NCI-H2227 (cell line): ENCODE results near the gene ZNF777.

Source experiments
- DNase-seq: peaks from one replicate; lab custom pipeline; 2025; ENCODE audit not compliant: unreplicated experiment; lab: John Stamatoyannopoulos, UW

ZNF777 gene

GRCh38 chr7:149477494-149478443 is 16.9 kb upstream of the ZNF777 start:
- no peak for DNase-seq

- no peak for DNase-seq
These were observed 15.9 kb upstream of the ZNF777 start for GRCh38 chr7:149476791-149477190.

DNA sequence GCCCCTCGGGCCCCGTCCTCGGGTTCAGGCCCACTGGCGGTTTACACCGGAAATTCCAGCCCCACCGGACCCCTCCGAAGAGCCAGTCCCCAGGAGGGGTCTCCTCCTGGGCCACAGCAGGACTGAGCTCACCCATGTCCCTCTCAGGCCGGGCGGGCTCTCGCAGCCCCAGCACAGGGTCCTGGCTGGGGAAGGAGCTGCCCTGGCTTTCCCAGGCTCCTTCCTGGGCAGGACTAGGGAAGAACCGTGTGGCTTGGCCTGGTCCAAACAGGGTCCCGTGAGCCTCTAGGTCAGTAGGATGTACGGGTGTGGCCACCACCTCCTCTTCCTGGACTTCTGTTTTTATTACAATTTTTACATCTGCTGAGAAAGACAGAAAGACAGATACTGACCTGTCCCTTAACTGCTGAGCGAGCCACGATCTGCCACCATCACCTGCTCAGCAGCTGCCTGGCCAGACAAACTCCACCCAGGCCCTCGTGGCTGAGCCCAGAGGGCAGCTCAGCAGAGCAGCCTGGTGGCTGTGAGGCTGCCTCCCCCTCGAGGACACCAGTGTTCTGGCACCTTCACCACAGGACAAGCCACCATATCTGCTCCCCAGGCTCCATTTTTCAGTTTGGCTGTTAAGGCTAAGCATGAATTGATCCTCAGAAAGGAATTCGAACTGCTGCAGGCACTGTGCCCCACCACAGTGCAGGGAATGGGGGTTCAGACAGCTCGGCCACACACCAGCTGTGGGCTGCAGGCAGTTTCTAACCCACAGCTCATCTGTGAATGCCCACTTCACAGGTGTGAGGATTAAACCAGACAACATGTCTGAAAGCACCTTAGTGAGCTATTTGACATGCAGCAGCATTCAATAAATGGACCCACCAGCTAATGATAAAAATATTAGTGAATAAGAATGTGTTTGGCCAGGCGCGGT is 14.5 kb upstream of the ZNF777 start:
- DNase-seq: no peak

DNA sequence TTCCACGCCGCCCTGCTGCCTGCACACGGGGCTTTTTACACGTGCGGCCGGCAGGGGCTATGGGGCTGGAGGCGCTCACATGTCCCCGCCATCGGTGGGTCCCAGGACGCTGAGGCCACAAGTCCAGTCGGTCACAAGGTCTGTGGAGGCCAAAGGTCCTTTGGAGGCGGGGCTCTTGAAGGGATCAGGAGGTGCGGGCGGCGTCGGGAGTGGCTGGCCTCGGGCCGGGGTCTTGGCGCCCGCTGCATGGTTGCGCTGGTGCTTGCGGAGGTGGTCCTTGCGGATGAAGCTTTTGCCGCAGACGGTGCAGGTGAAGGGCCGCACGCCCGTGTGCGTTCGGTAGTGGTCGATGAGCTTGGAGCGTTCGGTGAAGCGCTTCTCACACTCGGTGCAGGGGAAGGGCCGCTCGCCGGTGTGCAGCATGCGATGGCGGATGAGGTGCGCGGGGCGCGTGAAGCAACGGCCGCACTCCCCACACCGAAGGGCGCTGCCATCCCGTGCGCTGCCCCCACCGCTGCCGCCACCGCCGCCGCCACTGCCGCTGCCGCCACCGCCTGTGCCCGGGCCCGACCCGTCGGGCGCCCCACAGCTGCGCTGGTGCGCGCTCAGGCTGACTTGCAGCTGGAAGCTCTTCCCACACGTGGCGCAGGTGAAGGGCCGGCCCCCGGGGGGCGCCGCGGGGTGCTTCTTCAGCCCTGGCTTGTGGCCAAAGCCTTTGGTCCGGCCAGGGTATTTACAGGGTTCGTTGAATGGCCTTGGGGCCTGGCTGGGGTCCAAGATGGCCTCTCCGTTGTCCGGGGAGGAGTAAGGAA is 13.7 kb upstream of the ZNF777 start:
- no peak for DNase-seq

GRCh38 chr7:149473251-149473650 is 12.4 kb upstream of the ZNF777 start:
- no peak for DNase-seq

GRCh38 chr7:149471289-149471953 is 10.6 kb upstream of the ZNF777 start:
- no peak for DNase-seq

DNA sequence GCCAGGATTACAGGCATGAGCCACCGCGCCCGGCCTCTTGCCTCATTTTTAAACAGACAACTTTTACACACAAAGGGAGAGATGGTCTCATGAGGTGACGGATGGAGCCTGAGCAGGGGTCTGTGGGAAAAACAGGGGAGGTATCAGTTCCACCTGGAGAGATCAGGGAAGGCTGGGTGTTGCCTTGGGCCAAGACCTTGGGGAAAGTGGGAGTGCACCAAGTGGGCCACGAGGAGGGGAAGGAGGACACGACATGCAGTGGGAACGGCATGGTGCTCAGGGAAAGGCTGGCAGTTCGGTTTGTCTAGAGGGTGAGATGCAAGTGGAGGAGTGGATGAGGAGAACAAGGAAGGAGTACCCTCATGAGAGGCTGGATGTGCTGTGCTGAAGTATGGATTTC is 8.9 kb upstream of the ZNF777 start:
- DNase-seq: no peak

GRCh38 chr7:149468208-149468607 is 7.3 kb upstream of the ZNF777 start:
- no peak for DNase-seq

DNA sequence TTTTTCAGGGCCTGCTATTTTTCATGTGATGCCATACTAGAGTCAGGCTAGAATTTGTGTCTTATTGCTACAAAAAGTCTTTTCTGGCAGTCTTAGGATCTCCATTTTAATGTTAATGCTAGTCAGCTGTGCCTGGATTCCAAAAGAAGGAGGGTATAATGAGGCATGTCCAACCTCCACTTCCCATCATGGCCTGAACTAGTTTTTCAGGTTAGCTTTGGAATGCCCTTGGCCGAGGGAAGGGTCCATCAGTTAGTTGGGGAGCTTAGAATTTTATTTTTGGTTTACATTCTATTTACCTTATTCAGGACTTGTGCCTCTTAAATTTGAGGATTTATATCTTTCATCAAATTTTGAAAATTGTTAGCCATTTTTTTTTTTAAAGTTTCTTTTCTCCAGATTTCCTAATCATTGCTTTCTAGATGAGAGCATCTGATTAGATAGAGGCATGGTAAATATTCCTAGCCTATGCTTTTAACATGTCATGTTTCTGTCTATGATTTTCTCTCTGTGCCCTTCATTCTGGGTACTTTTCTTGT is 6.5 kb upstream of the ZNF777 start:
- no peak for DNase-seq

DNA sequence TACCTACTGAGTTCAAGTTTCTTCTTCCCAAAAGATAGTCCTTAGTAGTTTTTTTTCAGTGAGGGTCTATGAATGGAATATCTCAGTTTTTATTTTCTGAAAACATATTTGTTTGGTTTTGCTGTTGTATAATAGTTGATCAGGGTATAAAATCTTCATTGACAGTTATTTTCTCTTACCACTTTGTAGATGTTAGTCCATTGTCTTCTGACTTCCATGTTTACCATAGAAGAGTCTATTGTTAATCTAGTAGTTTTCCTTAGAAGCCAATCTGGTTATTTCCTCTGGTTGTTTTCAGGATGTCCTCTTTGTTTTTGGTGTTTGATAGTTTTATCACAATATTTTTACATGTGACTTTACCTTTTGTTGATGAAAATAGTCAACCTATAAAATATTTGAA is 5.5 kb upstream of the ZNF777 start:
- DNase-seq: no peak

GRCh38 chr7:149463500-149464161 is 2.8 kb upstream of the ZNF777 start:
- DNase-seq: no peak

DNA sequence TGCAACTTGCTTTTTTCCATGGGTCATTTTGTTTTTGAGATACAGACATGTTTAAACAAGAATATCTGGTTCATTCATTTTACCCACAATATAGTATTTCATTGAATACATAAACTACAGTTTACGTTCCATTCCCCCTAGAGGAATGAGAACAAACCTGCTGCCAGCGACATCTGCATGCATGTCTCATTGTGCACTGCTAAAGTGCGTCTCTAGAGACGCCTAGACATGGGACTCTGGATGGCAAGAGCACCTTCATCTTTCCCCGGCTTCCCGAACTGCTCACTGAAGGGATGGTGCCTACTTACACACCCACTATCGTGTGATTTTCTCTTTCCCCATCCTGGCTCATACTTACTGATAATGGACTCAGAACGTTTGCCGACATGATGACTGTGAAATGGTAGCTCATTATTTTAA is 1.2 kb upstream of the ZNF777 start:
- no peak for DNase-seq

DNA sequence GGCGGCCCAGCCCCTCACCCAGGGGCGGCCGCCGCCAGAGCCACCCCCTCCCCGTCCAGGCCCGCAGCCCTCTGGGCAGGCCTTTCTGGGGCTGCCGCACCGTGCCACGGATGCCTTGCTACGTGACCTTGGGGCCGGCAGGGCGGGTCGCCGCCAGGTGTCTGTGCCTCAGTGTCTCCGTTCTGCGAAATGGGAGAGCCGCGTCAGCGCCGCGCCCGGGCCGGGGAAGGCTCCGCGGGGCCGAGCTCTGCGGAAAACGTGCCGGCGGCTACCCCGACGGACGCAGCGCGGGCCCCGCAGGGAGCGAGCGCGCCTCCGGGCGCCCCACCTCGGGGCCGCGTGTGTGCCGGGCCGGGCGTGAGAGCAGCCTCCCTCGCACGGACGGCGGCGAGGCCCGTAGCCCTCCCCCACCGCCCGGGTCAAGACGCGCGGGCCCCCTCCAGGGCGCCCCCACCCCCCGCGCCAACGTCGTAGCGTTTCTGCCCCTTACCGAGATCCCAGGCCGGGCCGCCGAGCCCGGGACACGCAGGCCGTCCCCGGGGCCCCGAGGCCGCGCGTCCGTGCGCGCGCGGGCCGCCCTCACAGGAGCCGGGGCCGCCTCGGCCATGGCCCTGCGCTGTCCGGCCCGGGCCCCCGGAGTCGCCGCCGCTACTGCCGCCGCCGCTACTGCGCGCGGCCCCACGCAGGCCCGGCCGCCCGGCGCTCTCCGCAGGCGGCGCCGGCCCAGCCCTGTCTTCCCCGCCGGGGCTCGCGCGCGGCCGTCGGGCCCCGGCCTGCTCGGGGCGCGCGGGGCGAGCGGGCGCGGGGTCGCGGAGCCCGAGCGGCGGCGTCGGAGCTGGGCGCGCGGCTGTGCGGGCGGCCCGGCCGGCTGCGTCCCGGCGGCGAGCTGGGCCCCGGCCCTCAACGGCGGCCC is 1.1 kb downstream of the ZNF777 start:
- DNase-seq: peak; percentile 53

DNA sequence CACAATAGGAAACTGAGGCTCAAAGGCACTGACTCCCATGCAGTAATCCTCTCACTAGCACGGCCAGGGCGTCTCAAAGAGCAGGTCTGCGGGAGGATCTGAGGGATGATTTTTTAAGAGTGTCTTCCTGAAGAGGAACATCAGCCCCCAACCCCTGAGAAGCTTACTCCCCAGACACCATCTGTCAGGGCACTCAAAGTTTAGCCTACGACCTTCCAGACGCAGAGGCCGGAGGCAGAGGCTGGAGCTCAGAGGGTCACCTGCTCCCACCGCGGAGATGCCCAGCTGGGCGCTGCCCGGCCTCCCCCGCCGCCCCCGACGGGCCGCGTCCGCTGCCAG is 1.7 kb downstream of the ZNF777 start:
- no peak for DNase-seq

DNA sequence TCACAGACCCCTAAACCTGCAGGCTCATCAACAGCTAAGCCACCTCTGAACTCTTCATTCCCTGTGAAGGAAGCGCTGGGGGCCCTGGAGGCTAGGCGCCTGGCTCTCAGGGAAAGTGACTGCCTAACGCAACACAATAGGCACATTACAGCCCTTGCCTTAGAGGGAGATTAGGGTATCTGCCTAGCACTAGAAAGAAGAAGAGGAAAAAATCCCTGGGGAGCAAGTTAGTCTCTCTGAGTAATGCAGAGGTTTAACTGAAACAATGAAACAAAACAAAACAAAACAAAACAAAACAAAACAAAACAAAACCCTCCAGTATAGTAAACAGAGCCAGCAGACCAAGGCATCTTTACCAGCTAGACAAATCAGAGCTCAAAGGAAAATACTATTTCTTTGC is 2.6 kb downstream of the ZNF777 start:
- no peak for DNase-seq

DNA sequence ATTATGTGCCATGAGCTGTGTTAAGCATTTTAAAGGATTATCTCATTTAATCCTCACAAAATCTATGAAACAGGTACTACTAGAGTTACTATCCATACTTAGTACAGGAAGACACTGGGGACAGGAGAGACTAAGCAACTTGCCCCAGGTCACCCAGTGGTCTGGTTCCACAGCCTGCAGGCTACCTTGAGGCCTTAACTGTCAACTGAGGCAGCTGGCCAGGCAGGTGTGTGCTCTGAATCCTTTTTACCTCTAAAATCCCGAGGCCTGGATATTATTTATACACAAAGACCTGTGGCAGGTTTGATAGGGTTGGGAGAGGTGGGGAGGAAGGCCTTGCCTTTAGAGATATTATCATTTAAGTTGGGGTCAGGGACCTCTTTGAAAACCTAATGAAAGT is 3.1 kb downstream of the ZNF777 start:
- DNase-seq: no peak

- DNase-seq: no peak
These were observed 4.1 kb downstream of the ZNF777 start for GRCh38 chr7:149456506-149457421.
